NAMALWA (cell line): ENCODE results near the gene MCRS1.
"Not testable (repeated sequence)": the region's sequence is repeated elsewhere in the genome, so short reads cannot be mapped to it uniquely, and the experiment has no call there.

Experiments
- DNase-seq: peaks from one replicate; pipeline ENCODE4 v3.0.0-alpha.2; 2015; ENCODE audit warnings: low spot score

The MCRS1 gene

DNA sequence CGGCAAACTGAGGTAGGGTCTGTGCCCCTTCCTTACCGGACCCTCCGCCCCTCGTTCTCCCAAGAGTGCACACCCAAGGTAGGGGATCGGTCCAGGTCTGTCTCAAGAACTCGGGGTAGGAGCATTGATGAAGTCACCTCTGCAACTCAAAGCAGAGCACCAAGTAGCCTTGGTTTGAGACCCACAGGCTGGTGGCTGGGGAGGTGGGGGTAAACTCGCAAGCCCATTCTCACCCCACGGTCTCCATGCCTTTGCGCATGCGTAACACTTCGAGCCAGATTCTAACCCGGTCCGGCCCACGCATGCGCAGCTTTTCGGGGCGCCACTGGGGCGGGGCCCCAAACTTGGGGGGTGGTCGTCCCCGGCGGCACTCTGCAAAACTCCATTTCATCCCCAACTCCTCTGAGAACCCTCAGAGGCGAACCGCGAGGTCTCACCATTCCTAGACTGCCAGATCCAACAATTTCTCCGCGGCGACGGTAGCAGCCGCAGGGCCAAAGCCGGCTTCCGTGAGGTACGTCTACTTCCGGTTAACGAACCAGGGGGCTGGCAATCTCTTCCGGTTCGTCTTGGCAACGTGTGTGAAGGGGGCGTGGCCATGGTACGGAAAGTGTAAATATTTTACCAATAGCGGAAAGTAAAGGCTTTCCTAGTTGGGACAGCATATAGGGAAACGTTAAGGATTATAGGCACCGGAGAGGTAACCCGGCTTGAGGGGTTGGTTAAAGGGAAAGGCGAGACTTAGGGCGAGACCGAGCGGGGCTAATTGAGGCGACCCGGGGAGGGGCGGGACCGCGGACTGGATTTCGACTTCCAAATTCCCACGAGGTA is at the start of gene MCRS1:
Gene MCRS1 (minus strand): TSS at position 532 of the 831 bp plus-strand sequence. CDS start 1,411 bp downstream, outside the sequence.
- peak; percentile 97 for DNase-seq

DNA sequence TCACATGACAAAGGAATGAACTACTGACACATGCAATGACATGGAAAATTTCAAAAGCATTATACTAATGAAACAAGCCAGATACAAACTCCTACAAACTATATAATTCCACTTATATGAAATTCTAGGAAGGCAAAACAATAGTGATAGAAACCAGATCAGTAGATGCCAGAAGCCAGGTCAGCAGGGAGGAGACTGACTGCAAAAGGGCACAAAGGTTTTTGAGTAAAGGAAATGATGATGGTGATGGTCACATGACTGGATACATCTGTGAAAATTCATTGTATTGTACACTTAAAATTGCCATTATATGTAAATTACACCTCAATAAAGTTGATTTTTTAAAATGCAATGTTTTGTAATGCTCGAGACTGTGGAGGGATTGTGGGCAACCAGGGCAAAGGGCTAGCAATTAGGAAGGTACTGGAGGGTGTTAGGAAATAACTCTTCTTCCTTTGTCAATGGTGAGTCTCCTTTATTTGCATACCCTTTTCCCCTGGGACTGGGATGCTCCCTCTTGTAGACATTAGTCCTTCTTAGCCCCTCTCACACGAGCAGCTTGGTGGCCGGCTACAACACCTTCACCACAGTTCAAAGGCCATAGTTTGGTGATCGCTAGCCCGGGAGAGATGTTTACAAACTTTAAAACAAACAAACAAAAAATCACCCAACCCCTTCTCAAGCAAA is 48.7 kb upstream of the MCRS1 start:
- no peak for DNase-seq

GRCh38 chr12:49615725-49616124 is 47.8 kb upstream of the MCRS1 start:
- no peak for DNase-seq

DNA sequence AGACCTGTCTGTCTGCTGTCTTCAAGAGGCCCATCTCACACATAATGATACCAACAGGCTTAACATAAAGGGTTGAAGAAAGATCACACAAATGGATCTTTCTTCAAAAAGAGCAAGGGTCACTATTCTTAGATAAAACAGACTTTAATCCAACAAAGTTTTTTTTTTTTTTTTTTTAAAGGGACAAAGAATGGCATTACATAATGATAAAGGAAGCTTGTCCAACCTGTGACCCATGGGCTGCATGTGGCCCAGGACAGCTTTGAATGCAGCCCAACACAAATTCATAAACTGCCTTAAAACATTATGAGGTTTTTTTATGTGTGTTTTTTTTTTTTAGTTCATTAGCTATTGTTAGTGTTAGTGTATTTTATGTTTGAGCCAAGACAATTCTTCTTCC is 44.3 kb upstream of the MCRS1 start:
- no peak for DNase-seq

DNA sequence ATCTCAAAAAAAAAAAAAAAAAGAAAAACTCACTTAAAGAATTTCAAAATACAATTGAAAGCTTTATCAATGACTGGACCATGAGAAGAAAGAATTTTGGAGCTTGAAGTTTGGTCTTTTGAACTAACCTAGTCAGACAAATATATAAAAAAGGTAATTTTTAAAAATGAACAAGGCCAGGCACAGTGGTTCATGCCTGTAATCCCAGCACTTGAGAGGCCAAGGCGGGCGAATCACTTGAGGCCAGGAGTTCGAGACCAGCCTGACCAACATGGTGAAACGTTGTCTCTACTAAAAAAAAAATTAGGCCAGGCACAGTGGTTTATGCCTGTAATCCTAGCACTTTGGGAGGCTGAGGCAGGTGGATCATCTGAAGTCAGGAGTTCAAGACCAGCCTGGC is 42.8 kb upstream of the MCRS1 start:
- not testable (repeated sequence) for DNase-seq

GRCh38 chr12:49609875-49610154 is 41.9 kb upstream of the MCRS1 start:
- no peak for DNase-seq

DNA sequence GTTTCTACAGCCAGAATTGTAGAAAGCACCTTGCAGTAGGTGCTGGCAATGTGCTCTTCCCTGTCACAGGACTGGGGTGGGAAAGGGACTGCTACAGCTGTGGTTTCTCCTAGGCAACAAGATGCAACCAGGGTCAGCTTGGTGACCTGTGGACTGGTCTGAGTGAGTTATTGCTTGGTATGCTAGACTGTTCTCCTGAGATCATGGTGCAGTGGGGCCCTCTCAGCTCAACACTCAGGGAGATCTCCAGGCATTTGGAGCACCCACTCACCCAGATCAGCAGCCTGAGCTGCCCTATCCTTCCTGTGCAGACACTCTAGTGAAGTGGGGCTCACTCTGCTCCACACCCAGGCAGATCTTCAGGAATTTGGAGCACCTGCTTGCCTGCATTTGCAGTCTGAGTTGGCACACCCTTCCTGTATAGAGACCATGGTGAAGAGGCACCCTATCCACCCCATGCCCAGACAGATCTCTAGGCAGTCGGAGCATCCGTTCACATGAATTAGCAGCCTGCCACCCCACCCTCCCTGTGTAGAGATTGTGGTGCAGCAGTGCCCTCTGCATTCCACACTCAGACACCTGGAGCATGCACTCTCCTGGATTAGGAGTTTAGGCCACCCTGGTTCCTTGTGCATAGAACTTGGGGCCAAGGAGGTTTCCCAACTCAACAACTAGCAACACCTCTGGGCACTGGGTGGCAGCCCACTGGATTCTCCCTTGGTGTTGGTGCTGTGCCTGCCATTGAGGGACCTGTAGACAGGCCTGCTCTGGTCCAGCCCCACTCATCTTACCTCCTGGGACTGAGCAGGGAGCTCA is 41.3 kb upstream of the MCRS1 start:
- DNase-seq, result no peak

DNA sequence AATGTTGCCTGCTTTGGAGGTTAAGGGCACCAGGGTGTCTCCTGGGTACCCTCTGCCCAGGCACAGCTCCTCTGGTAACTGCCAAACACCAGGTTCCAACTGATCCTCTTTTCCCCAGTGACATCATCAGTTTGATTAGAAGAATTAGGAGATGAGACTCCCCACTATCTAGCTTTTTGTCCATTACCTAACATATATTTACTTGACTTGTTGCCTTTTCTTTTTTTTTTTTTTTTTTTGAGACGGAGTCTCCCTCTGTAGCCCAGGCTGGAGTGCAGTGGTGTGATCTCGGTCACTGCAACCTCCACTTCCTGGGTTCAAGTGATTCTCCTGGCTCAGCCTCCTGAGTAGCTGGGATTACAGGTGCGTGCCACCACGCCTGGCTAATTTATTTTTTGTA is 37.6 kb upstream of the MCRS1 start, which contains the start of gene FAM186B:
Gene FAM186B (minus strand): TSS at position 101 of the 400 bp plus-strand sequence. CDS start 162 bp downstream, outside the sequence.
- DNase-seq, result not testable (repeated sequence)

DNA sequence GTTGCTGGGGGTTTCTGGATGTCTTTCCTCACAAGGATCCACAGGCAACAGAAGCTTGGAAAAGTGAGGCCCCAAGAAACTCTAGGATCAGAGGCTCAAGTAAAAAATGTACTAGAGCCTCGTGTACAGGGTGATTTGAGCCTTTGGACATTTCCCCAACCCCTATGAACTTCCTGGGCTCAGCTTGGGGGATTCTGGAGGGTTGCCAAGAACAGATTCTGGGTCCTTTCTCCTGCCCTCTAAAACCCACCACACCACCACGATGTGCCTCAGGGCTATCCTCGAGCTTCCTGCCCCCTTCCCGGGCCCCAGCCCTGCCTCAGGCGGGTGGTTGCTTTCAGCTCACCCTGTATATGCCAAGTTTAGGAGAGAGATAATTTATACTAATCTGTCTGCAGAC is 36.9 kb upstream of the MCRS1 start:
- no peak for DNase-seq

DNA sequence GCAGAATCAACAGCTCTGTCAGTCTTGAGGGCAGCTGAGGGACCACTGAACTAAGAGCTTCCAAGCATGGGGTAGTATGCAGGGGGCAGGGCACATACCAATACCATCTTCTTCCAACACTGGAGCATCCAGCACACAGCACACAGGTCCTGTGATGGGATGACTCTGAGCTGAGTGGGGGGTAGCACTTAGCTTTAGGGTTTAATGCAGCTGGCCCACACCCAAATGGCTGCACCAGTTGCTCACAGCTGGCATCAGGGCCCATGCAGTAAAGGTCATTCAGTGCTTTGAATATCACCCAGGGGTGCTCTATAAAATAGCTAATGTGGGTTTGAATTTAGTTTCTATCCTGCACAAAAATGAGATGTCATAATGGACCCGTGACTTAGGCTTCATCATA is 35.8 kb upstream of the MCRS1 start:
- no peak for DNase-seq

DNA sequence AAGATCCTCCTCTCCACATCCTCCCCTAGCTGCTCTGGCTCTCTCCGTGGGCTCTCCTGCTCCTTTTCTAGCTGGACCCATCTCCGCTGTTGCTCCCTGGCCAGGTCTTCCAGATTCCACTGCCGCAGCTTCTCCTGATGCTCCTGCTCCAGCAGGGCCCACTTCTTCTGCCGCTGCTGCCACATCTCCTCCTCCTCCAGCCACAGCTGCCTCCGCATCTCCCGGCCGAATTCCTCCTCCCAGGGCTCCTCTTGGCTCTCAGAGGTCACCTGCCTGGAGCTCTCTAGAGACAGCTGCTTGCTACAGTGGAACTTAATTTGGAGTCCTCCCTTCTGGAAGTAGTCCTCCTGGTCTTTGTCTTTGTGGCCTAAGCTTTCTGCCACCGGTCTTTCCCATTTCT is 32.0 kb upstream of the MCRS1 start:
- DNase-seq, result no peak

DNA sequence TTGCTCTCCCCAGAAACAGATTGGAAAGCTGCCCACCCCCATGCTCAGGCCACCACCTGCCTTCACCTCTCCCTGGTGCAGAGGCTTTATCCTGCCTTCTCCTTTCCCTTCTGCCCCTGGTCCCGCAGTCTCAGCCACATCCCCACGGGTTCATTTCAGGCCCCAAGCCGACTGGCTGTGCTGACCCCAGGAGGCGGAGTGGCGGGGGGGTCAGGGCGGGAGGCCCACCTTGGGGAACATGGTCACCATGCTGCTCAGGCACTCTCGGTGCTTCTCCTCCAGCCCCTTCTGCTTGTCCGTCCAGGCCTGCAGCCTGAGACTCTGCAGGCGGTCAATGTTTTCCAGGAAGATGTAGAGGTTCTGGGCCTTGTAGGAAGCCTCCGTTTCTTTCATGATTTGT is 30.6 kb upstream of the MCRS1 start:
- DNase-seq, result no peak

DNA sequence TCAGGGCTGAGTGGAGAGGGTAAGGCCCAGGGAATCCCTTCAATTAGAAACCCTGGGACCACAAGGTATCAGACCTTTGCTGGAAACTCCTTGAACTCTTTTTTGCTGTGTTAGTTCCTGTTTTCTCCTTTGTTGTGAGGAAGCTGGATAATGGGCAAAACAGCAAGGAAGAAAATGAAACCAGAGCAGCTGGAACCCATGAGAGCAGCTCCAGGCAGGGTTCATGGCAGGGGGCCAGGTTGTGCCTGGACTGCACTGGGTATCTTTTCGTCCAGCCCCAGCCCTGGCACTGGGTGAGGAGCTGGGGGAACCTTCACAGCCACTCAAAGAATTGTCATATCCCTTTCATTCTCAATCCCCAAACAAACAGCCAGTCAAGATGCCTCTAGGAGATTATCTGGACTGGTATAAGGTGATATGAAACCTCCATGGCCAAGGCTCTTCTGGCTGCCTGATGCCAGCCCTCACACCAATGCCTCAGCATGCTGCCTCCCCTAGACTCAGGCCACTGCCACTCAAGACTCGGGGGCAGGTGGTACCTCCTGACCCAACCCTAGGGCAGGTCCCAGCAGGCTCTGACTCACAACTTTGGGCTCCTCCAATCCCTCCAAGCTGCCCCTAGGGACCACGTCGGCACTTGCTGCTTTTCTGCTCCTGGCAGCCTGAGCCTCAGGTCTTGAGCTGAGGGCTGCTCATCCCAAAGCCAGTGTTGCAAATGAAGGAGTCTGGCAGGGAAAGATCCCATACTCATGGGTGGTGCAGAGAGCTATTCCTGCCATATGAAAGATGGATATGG is 21.0 kb upstream of the MCRS1 start:
- no peak for DNase-seq

- DNase-seq, result no peak
These were observed 20.3 kb upstream of the MCRS1 start for GRCh38 chr12:49588281-49588680.

DNA sequence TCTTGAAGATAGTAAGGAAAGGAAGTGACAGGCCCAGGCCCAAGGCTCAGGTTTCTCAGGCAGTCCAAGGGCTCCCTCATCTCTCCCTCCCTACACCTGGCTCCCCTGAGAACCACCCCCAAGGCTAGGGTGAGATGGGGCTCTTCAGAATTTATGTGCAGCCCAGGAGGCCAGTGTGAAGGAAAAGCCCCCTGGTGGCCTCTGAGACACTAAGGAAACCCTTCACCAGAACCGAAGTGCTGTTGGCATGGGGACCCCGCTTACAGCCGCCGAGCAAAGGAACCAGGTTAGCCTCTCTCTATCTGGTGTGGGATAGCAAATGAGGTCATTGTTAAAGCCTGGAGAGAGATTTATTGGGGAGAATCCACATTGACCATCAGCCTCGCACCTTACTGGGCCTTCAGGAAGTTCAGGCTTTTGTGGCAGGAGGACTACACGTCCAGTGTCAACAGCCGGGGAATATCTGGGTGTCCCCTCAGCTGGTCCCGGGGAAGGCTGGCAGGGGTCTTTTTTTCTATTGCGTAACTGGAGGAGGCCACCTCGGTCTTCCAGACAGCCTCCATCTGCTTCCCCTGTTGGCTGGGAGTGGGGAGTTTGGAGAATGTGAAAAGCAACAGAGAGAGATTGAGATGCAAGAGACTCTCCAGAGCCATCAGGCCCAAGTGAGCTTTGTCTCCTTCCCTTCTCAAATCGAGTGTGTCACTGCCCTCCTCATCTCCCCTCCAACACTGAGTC is 19.4 kb upstream of the MCRS1 start:
- no peak for DNase-seq

DNA sequence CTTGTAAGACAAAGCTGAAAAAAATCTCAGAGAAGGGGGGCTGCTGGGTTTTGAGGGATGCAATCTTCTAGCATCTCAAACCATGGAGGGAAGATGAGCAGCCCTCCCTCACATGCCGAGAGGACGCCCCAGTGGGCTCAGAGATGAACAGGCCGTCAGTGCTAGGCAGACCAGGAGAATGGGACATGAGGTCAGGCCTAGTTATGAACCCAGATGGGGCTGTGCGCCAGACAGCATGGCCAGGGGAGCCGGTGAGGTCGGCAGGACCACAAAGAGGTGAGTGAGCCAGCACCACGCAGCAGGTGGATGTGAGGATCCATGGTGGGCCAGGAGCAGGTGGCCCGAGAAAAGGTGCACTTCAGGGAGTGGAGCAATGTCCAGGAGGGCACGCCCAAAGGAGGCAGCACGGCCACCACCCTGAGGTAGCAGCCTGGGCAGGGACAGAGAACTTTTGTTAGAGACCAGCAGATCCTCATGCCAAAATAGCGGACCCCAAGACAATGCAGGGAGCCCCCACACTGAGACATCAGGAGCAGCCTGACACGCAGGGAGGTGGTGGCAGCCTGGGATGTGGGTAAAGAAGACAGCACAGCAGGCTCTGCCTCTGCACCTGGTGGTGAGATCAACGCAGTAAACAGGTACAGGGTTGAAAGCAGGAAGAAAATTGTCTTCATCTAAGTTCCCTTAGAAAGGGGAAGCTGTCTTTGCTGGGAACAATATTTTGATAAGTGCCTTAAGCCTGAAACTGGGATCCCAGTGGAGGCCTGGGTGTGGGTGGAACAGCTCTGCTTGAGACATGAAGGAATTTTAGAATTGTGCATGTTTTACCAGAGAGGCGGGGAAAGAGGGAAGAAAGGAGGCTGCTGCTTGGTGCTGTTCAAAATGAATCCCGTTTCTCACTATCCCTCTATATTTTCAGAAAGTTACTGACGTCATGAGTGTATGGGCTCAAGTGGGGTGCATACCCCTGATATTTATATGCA is 17.8 kb upstream of the MCRS1 start:
- no peak for DNase-seq

- no peak for DNase-seq
These were observed 16.6 kb upstream of the MCRS1 start for GRCh38 chr12:49584591-49584990.

DNA sequence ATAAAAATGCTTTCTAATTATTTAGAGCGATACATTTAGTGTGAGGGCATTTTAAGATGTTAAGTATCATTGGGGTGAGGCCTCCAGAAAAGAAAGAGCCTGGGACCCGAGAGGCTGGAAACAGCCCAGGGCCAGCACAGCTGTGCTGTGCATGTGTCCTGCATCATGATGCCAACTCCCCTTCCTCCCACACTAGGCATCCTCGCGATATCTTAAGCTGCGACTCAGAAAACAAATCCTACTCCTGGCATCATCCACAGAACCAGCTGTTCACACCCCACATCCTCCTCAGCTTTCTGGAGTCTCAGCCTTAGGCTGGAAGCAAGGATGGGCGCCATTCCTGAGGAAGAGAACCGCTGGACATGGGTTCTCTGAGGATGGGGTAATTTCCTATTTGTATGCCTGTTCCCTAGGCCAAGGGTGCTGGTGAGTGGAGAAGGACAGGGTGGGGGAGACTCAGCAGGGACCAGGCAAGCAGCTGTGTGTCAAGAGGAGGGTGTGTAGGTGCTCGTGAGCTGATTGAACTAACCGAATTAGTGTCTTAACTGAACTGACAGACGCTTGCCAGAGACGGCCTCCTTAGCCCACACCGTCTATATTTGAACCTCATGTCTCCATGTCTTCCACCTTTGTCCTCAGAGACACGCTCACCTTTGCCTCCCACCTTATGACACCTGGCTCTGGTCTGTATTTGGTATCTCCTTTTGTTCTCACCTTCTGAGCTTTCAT is 15.6 kb upstream of the MCRS1 start:
- DNase-seq, result no peak

- no peak for DNase-seq
These were observed 14.9 kb upstream of the MCRS1 start for GRCh38 chr12:49582850-49583249.
